GM23248 (cell line): ENCODE results near the gene LDLRAD4. TPM values are rescaled to one million over a fixed set of nuclear protein-coding genes. Genes with fewer than 3 reads are reported as not detected.

ENCODE experiments used
- DNase-seq: peaks from one replicate; pipeline ENCODE4 v3.0.0-alpha.2; 2015
- H2AFZ ChIP-seq: fragments of 200-600 bp; sonication (generic); 2 replicates; pipeline ENCODE4 v1.6.1; 2016; ENCODE audit warnings: antibody characterized with exemption
- H3F3A ChIP-seq: fragments of 200-600 bp; sonication (generic); 2 replicates; pipeline ENCODE4 v1.6.1; 2016; ENCODE audit warnings: mild to moderate bottlenecking, antibody characterized with exemption, mixed run types; ENCODE audit not compliant: insufficient read depth
- H3K27ac ChIP-seq: fragments of 200-600 bp; sonication (generic); 2 replicates; pipeline ENCODE4 v1.5.1; 2016; ENCODE audit warnings: mild to moderate bottlenecking
- H3K27me3 ChIP-seq: fragments of 200-600 bp; sonication (generic); replicated peaks from 2 replicates; pipeline ENCODE4 v1.6.1; 2016; ENCODE audit warnings: mild to moderate bottlenecking; ENCODE audit not compliant: insufficient read depth
- H3K36me3 ChIP-seq: fragments of 200-600 bp; sonication (generic); 2 replicates; pipeline ENCODE4 v1.6.1; 2016; ENCODE audit warnings: low read depth, mild to moderate bottlenecking
- H3K4me1 ChIP-seq: fragments of 200-600 bp; sonication (generic); 2 replicates; pipeline ENCODE4 v1.6.1; 2016; ENCODE audit warnings: mild to moderate bottlenecking; ENCODE audit not compliant: insufficient read depth
- H3K4me2 ChIP-seq: fragments of 200-600 bp; sonication (generic); one replicate; pipeline ENCODE4 v1.6.1; 2016; ENCODE audit warnings: mild to moderate bottlenecking; ENCODE audit not compliant: unreplicated experiment
- H3K4me3 ChIP-seq: fragments of 200-600 bp; sonication (generic); 2 replicates; pipeline ENCODE4 v1.5.1; 2016; ENCODE audit warnings: mild to moderate bottlenecking
- H3K79me2 ChIP-seq: fragments of 200-600 bp; sonication (generic); 2 replicates; pipeline ENCODE4 v1.6.1; 2016; ENCODE audit warnings: mild to moderate bottlenecking; ENCODE audit not compliant: insufficient read depth
- H3K9ac ChIP-seq: fragments of 200-600 bp; sonication (generic); 2 replicates; pipeline ENCODE4 v1.6.1; 2016; ENCODE audit warnings: mild to moderate bottlenecking
- H3K9me2 ChIP-seq: fragments of 200-600 bp; sonication (generic); 2 replicates; pipeline ENCODE4 v1.6.1; 2016; ENCODE audit warnings: mixed run types, mild to moderate bottlenecking, moderate library complexity; ENCODE audit not compliant: insufficient read depth
- H3K9me3 ChIP-seq: fragments of 200-600 bp; sonication (generic); one replicate; pipeline ENCODE4 v1.6.1; 2017; ENCODE audit warnings: low read depth
- H4K20me1 ChIP-seq: fragments of 200-600 bp; sonication (generic); 2 replicates; pipeline ENCODE4 v1.6.0; 2016; ENCODE audit not compliant: insufficient read depth
- EZH2 ChIP-seq: fragments of 200-600 bp; sonication (generic); IDR thresholded peaks from 2 replicates; pipeline ENCODE4 v1.6.1; 2018; ENCODE audit warnings: antibody characterized with exemption, mild to moderate bottlenecking; ENCODE audit not compliant: insufficient read depth, poor library complexity, severe bottlenecking
- EZH2phosphoT487 ChIP-seq: fragments of 200-600 bp; sonication (generic); IDR thresholded peaks from 2 replicates; pipeline ENCODE4 v1.6.1; 2018; ENCODE audit warnings: antibody characterized with exemption, moderate library complexity, mild to moderate bottlenecking, low read depth; ENCODE audit not compliant: insufficient read depth
- WGBS, 2 experiments: methylation state at CpG; one replicate each; pipeline ENCODE4 v1.1.6; 2015 to 2017; ENCODE audit warnings: low lambda C conversion rate in 2 of 2, low coverage in 1 of 2; ENCODE audit errors: missing lambda C conversion rate in 2 of 2; 5-methylcytosine and 5-hydroxymethylcytosine counted together
- in situ Hi-C: fragments of 300-500 bp; cut with MboI; formaldehyde crosslinking; loops from 2 replicates; pipeline ENCODE4 v1.15.0; 2020
- polyA plus RNA-seq: library from polyadenylated mRNA; unstranded; fragments of >200 nt; fragmentation: Nextera tagmentation; extraction: Ambion mirVana; gene quantifications from 2 replicates; pipeline ENCODE4 v1.2.1, GENCODE V29; 2016
- total RNA-seq: library from RNA; depleted of rRNA; stranded (reverse); fragments of >200 nt; shearing (Covaris generic); gene quantifications from 2 replicates; pipeline ENCODE4 v1.2.3, GENCODE V29; 2014

LDLRAD4 gene
- total and polyA plus RNA-seq, 2 experiments from 2014 or later, result not detected

DNA sequence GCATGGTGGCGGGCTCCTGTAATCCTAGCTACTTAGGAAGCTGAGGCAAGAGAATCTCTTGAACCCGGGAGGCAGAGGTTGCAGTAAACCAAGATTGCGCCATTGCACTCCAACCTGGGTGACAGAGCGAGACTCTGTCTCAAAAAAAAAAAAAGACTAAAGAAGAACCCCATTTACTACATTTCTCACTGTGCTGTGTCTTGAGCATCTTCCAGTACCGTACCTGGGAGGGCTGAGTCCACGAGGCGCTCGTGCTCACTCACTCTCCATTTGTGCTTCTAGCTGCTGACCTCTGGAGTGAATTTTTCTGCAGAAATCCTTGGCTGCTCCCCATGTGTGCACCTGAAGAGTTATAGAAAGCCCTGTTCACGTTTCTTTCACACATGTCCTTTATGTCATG is 204.8 kb downstream of the LDLRAD4 start:
- H4K20me1 ChIP-seq, result no peaks in the 10 kb centered on the region
- H3F3A ChIP-seq, result no peaks in the 10 kb centered on the region
- H2AFZ ChIP-seq, result no peak overlapping the region
- DNase-seq, result no peak
- WGBS, 2 experiments, result 73 to 76% methylated on average over 8 to 9 of the region's 9 CpGs
- no peak overlapping the region for H3K4me3 ChIP-seq
- no peaks in the 10 kb centered on the region for H3K9me2 ChIP-seq
- H3K79me2 ChIP-seq, result no peaks in the 10 kb centered on the region
- no peak overlapping the region for H3K27ac ChIP-seq
- H3K36me3 ChIP-seq, result no peaks in the 10 kb centered on the region
- no peaks in the 10 kb centered on the region for H3K4me1 ChIP-seq
- H3K4me2 ChIP-seq, result no peak overlapping the region
- H3K27me3 ChIP-seq, result no peaks in the 10 kb centered on the region
- in situ Hi-C loops, result no loop called here
- TF ChIP-seq EZH2phosphoT487 (no peak), EZH2 (no peak)
- no peaks in the 10 kb centered on the region for H3K9me3 ChIP-seq
- no peak overlapping the region for H3K9ac ChIP-seq

DNA sequence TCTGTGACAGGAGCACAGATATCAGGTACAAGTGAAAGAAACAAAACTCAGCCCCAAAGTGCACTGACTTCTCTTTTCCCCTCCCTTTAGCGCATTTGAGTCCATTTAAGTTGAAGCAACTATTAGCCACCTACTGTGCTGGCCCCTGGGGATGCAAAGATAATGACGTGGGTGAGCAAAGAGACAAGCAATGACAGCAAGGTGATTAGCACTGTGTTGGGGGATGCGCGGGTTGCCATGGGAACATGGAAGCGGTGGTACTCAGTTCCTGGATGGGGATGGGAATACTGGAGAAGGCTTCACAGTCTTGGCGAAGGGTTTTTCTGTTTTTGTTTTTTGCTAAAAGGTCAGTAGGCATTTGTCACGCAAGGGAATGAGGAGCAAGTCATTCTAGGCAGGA is 205.8 kb downstream of the LDLRAD4 start:
- no peak overlapping the region for H2AFZ ChIP-seq
- no peaks in the 10 kb centered on the region for H3K27me3 ChIP-seq
- no peaks in the 10 kb centered on the region for H3K9me2 ChIP-seq
- DNase-seq, result no peak
- no peak overlapping the region for H3K27ac ChIP-seq
- H3K36me3 ChIP-seq, result no peaks in the 10 kb centered on the region
- no peaks in the 10 kb centered on the region for H3F3A ChIP-seq
- WGBS, 2 experiments, result 66 to 69% methylated on average over 7 of the region's 7 CpGs
- in situ Hi-C loops, result no loop called here
- no peaks in the 10 kb centered on the region for H3K9me3 ChIP-seq
- no peaks in the 10 kb centered on the region for H3K79me2 ChIP-seq
- H4K20me1 ChIP-seq, result no peaks in the 10 kb centered on the region
- no peak overlapping the region for H3K9ac ChIP-seq
- no peak for TF ChIP-seq EZH2phosphoT487
- no peak for TF ChIP-seq EZH2
- H3K4me2 ChIP-seq, result no peak overlapping the region
- H3K4me1 ChIP-seq, result no peaks in the 10 kb centered on the region
- H3K4me3 ChIP-seq, result no peak overlapping the region

- Histone ChIP-seq H3K36me3 (no peaks in the 10 kb centered on the region), H3F3A (no peaks in the 10 kb centered on the region), H4K20me1 (no peaks in the 10 kb centered on the region), H3K27ac (no peak overlapping the region), H3K4me1 (no peaks in the 10 kb centered on the region), H3K4me3 (no peak overlapping the region), H3K27me3 (no peaks in the 10 kb centered on the region), H2AFZ (no peak overlapping the region), H3K9me2 (no peaks in the 10 kb centered on the region), H3K4me2 (no peak overlapping the region), H3K79me2 (no peaks in the 10 kb centered on the region), H3K9ac (no peak overlapping the region), H3K9me3 (no peaks in the 10 kb centered on the region)
- WGBS, 2 experiments, result 71 to 76% methylated on average over 15 to 16 of the region's 16 CpGs
- in situ Hi-C loops, result no loop called here
- no peak for DNase-seq
- TF ChIP-seq EZH2phosphoT487 (no peak), EZH2 (no peak)
These were observed 207.0 kb downstream of the LDLRAD4 start for GRCh38 chr18:13425357-13426091.

GRCh38 chr18:13427354-13427753 is 208.8 kb downstream of the LDLRAD4 start:
- H3K4me2 ChIP-seq, result no peak overlapping the region
- no peak overlapping the region for H3K27ac ChIP-seq
- in situ Hi-C loops, result no loop called here

More at GRCh38 chr18:13427354-13427753, 208.8 kb downstream of the LDLRAD4 start:
- Histone ChIP-seq H3K27me3 (peaks cover 10% of the 10 kb centered on the region; the same call in 1 of the 2 replicates), H3K4me1 (no peaks in the 10 kb centered on the region), H2AFZ (no peak overlapping the region), H3K79me2 (no peaks in the 10 kb centered on the region), H4K20me1 (no peaks in the 10 kb centered on the region), H3K4me3 (no peak overlapping the region), H3K9me2 (no peaks in the 10 kb centered on the region), H3K9me3 (no peaks in the 10 kb centered on the region), H3F3A (no peaks in the 10 kb centered on the region), H3K9ac (no peak overlapping the region), H3K36me3 (no peaks in the 10 kb centered on the region)
- 58 to 60% methylated on average over 3 of the region's 3 CpGs for WGBS, 2 experiments
- DNase-seq, result no peak
- TF ChIP-seq EZH2phosphoT487 (no peak), EZH2 (no peak)
